Measurements from ENCODE around the gene MAPKAP1.

- TF ChIP-seq CTCF (IDR thresholded peaks at IDR 0.05; ENCODE audit: poor library complexity, severe bottlenecking) (no peak), SMC3 (conservative IDR thresholded peaks at IDR 0.05; ENCODE audit: poor library complexity) (no peak), RAD21 (conservative IDR thresholded peaks at IDR 0.05) (no peak), TAF1 (IDR thresholded peaks at IDR 0.05; ENCODE audit: low read depth) (no peak), POLR2AphosphoS5 (IDR thresholded peaks at IDR 0.05) (no peak), EZH2 (IDR thresholded peaks at IDR 0.05; ENCODE audit: borderline replicate concordance, insufficient read depth, low read length, poor library complexity, severe bottlenecking) (no peak), EP300 (conservative IDR thresholded peaks at IDR 0.05; ENCODE audit: poor library complexity, severe bottlenecking) (no peak)
Measured at GRCh38 chr9:125428902-125429467, 278.0 kb downstream of the MAPKAP1 start.
